Suprapubic skin (tissue), 4 donors: ENCODE data around the gene ULK1. TPM values are rescaled to one million over a fixed set of nuclear protein-coding genes. Genes with fewer than 3 reads are reported as not detected.
A peak's percentile ranks its signal among the peaks of the same experiment; 100 is the strongest.

Source experiments
- DNase-seq, 2 donors: peaks; one replicate each; pipeline ENCODE4 v3.0.0-alpha.2; 2019; ENCODE audit warnings: low spot score in 2 of 2
- H3K27ac ChIP-seq: fragments of 200-600 bp; sonication (generic); one replicate; pipeline ENCODE4 v1.5.1; 2019
- H3K27me3 ChIP-seq: fragments of 200-600 bp; sonication (generic); one replicate; pipeline ENCODE4 v1.5.1; 2019
- H3K36me3 ChIP-seq: fragments of 200-600 bp; sonication (generic); one replicate; pipeline ENCODE4 v1.5.1; 2019
- H3K4me1 ChIP-seq: fragments of 200-600 bp; sonication (generic); one replicate; pipeline ENCODE4 v1.5.1; 2019
- H3K4me3 ChIP-seq: fragments of 200-600 bp; sonication (generic); one replicate; pipeline ENCODE4 v1.5.1; 2019; ENCODE audit warnings: mild to moderate bottlenecking
- H3K9me3 ChIP-seq: fragments of 200-600 bp; sonication (generic); one replicate; pipeline ENCODE4 v1.5.1; 2019
- CTCF ChIP-seq, 2 donors: fragments of 200-600 bp in 1 of 2; fragments of 450-650 bp in 1 of 2; sonication (generic) in 1 of 2; IDR thresholded peaks; one replicate each; pipeline ENCODE4 v1.5.1; 2016 to 2019; ENCODE audit warnings: antibody characterized with exemption in 2 of 2, mild to moderate bottlenecking in 1 of 2, moderate library complexity in 1 of 2
- EP300 ChIP-seq: sonication (generic); formaldehyde crosslinking; IDR thresholded peaks from one replicate; pipeline ENCODE4 v1.6.1; 2017; ENCODE audit warnings: antibody characterized with exemption
- POLR2A ChIP-seq, 2 donors: fragments of 450-650 bp; IDR thresholded peaks; one replicate each; pipeline ENCODE4 v1.6.1; 2017; ENCODE audit warnings: antibody characterized with exemption in 2 of 2, mild to moderate bottlenecking in 2 of 2, moderate library complexity in 2 of 2
- POLR2AphosphoS5 ChIP-seq, 3 donors: sonication (generic); formaldehyde crosslinking; IDR thresholded peaks; one replicate each; pipeline ENCODE4 v1.6.1; 2017; ENCODE audit warnings: antibody characterized with exemption in 3 of 3
- WGBS: methylation state at CpG from one replicate; pipeline ENCODE4 v1.1.5; 2018; 5-methylcytosine and 5-hydroxymethylcytosine counted together
- total RNA-seq, 4 donors: library from RNA; depleted of rRNA; stranded (reverse); fragments of >200 nt; gene quantifications; one replicate each; pipeline ENCODE4 v1.1.0, GENCODE V29; 2016

Gene ULK1
- total RNA-seq, 4 donors from 2014 or later = 37.0 to 102 (median 65.7) TPM

GRCh38 chr12:131915000-131915689 lies 20.7 kb downstream of the ULK1 start:
- no peaks in the 10 kb centered on the region for H3K27me3 ChIP-seq
- WGBS = 50% methylated on average over 2 of the region's 20 CpGs
- no peak overlapping the region for H3K27ac ChIP-seq
- TF ChIP-seq POLR2AphosphoS5 (IDR thresholded peaks at IDR 0.05) = no peak
- no peak for TF ChIP-seq POLR2A (IDR thresholded peaks at IDR 0.05)
- TF ChIP-seq CTCF (IDR thresholded peaks at IDR 0.05) = no peak
- no peak for TF ChIP-seq EP300
- peaks cover 8% of the 10 kb centered on the region for H3K4me1 ChIP-seq
- no peak for DNase-seq
- no peak overlapping the region for H3K4me3 ChIP-seq
- H3K36me3 ChIP-seq = peaks cover 95% of the 10 kb centered on the region
- H3K9me3 ChIP-seq = no peaks in the 10 kb centered on the region

GRCh38 chr12:131915823-131916222 lies 21.4 kb downstream of the ULK1 start:
- no peak for DNase-seq
- Histone ChIP-seq H3K4me3 (no peak overlapping the region), H3K27ac (no peak overlapping the region), H3K36me3 (peaks cover 95% of the 10 kb centered on the region), H3K4me1 (peaks cover 8% of the 10 kb centered on the region), H3K27me3 (no peaks in the 10 kb centered on the region), H3K9me3 (no peaks in the 10 kb centered on the region)
- TF ChIP-seq CTCF (IDR thresholded peaks at IDR 0.05) (no peak), POLR2A (IDR thresholded peaks at IDR 0.05) (no peak), EP300 (no peak), POLR2AphosphoS5 (IDR thresholded peaks at IDR 0.05) (no peak)
- WGBS = no CpG with 5 or more reads among the region's 21 CpGs

GRCh38 chr12:131916306-131917138 lies 22.1 kb downstream of the ULK1 start:
- Histone ChIP-seq H3K27me3 (no peaks in the 10 kb centered on the region), H3K9me3 (no peaks in the 10 kb centered on the region), H3K36me3 (peaks cover 95% of the 10 kb centered on the region), H3K4me1 (peaks cover 8% of the 10 kb centered on the region), H3K27ac (no peak overlapping the region), H3K4me3 (no peak overlapping the region)
- TF ChIP-seq POLR2A (IDR thresholded peaks at IDR 0.05) (no peak), CTCF (IDR thresholded peaks at IDR 0.05) (no peak), POLR2AphosphoS5 (IDR thresholded peaks at IDR 0.05) (no peak), EP300 (no peak)
- 87% methylated on average over 11 of the region's 36 CpGs for WGBS
- no peak for DNase-seq

GRCh38 chr12:131917139-131917710 lies 22.8 kb downstream of the ULK1 start:
- peaks cover 95% of the 10 kb centered on the region for H3K36me3 ChIP-seq
- peaks cover 2% of the 10 kb centered on the region for H3K4me1 ChIP-seq
- H3K4me3 ChIP-seq = no peak overlapping the region
- no peaks in the 10 kb centered on the region for H3K9me3 ChIP-seq
- DNase-seq = peak in 1 of 2 donors; percentile 92
- 73% methylated on average over 16 of the region's 31 CpGs for WGBS
- H3K27ac ChIP-seq = no peak overlapping the region
- no peaks in the 10 kb centered on the region for H3K27me3 ChIP-seq
- no peak for TF ChIP-seq POLR2A (IDR thresholded peaks at IDR 0.05)
- no peak for TF ChIP-seq POLR2AphosphoS5 (IDR thresholded peaks at IDR 0.05)
- TF ChIP-seq CTCF (IDR thresholded peaks at IDR 0.05) = no peak
- TF ChIP-seq EP300 = no peak
